ENCODE results near the gene ALAS1. TPM values are rescaled to one million over a fixed set of nuclear protein-coding genes. Genes with fewer than 3 reads are reported as not detected.

ALAS1 gene
- total and polyA plus RNA-seq, 9 of the 15 experiments (the other 6 are each of a cell fraction or from before 2014, with no cell fraction given), result 21.4 to 49.5 (median 34.4) TPM

DNA sequence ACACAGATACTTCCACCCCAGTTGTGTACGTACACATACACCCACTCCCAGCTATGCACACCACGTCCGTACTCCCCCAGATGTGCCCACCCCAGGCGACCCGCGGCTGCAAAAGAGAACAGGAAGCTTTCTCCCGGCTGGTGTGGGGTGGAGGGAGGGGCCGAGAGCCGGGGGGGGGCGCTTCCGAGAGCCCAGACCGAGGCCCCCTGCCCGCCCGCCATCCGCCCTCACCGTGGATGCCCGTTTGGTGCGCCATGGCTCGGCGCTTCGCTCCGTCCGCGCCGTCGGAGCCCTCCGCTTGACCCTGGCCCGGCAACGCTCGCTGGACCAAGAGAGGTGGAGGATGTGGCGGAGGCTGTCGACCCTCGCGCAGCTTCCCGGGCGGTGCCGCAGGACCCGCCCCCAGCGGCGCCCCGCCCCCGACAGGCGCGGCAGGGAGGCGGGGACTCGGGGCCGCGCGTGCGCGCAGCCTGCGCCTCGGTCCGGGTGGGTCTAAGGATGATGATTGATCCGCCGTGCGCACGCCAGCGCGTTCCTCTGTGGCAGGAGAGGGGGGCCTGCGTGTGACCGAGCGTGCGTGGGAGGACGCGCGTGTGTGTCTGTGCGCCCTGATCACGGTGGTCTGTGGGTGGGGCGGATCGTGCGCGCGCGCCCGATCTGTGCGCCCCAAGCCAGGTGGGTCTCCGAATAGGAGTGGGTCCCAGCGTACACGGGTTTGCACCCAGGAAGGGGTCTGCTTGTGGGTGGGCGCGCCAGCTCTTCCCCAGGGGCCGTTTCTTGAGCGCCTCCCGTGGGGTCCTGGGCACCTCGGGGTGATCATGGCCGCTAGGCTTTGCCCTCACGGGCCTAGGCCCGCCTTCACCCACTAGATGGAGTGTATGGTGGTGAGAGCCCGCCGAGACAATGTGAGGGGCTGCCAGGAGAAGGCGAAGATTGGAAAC is 41.1 kb downstream of the ALAS1 start, which contains the start of gene TWF2 (continued):
- TF ChIP-seq, protein P1, sequence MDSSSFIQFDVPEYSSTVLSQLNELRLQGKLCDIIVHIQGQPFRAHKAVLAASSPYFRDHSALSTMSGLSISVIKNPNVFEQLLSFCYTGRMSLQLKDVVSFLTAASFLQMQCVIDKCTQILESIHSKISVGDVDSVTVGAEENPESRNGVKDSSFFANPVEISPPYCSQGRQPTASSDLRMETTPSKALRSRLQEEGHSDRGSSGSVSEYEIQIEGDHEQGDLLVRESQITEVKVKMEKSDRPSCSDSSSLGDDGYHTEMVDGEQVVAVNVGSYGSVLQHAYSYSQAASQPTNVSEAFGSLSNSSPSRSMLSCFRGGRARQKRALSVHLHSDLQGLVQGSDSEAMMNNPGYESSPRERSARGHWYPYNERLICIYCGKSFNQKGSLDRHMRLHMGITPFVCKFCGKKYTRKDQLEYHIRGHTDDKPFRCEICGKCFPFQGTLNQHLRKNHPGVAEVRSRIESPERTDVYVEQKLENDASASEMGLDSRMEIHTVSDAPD (CRISPR knock-in tag; IDR thresholded peaks at IDR 0.05), result no peak
- TF ChIP-seq, protein P2, sequence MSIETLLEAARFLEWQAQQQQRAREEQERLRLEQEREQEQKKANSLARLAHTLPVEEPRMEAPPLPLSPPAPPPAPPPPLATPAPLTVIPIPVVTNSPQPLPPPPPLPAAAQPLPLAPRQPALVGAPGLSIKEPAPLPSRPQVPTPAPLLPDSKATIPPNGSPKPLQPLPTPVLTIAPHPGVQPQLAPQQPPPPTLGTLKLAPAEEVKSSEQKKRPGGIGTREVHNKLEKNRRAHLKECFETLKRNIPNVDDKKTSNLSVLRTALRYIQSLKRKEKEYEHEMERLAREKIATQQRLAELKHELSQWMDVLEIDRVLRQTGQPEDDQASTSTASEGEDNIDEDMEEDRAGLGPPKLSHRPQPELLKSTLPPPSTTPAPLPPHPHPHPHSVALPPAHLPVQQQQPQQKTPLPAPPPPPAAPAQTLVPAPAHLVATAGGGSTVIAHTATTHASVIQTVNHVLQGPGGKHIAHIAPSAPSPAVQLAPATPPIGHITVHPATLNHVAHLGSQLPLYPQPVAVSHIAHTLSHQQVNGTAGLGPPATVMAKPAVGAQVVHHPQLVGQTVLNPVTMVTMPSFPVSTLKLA (conservative IDR thresholded peaks at IDR 0.05), result peak; percentile 11 to 53; a peak in 2 of 4 replicates
- no peak for TF ChIP-seq CBX3 (IDR thresholded peaks at IDR 0.05; ENCODE audit: borderline replicate concordance in 1 of 2, low read length in 2 of 2)
- TF ChIP-seq DNMT1 (IDR thresholded peaks at IDR 0.05), result no peak
- no peak for TF ChIP-seq CEBPG (CRISPR knock-in tag; IDR thresholded peaks at IDR 0.05)
- no peak for TF ChIP-seq CEBPG (tag; conservative IDR thresholded peaks at IDR 0.05 in 1 of 2, IDR thresholded peaks at IDR 0.05 in 1 of 2)
- TF ChIP-seq EWSR1 (IDR thresholded peaks at IDR 0.05; ENCODE audit: borderline replicate concordance, low read depth, partially characterized antibody), result no peak
- TF ChIP-seq POLR2B (IDR thresholded peaks at IDR 0.05; ENCODE audit: low read depth, partially characterized antibody), result peak; percentile 49
- TF ChIP-seq, protein P3, sequence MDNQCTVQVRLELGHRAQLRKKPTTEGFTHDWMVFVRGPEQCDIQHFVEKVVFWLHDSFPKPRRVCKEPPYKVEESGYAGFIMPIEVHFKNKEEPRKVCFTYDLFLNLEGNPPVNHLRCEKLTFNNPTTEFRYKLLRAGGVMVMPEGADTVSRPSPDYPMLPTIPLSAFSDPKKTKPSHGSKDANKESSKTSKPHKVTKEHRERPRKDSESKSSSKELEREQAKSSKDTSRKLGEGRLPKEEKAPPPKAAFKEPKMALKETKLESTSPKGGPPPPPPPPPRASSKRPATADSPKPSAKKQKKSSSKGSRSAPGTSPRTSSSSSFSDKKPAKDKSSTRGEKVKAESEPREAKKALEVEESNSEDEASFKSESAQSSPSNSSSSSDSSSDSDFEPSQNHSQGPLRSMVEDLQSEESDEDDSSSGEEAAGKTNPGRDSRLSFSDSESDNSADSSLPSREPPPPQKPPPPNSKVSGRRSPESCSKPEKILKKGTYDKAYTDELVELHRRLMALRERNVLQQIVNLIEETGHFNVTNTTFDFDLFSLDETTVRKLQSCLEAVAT (IDR thresholded peaks at IDR 0.05), result no peak
- 0 out of 2 replicates have a peak, but pooled peaks have one; percentile 24 for TF ChIP-seq GABPB1 (CRISPR knock-in tag; IDR thresholded peaks at IDR 0.05)
- TF ChIP-seq, protein P4, sequence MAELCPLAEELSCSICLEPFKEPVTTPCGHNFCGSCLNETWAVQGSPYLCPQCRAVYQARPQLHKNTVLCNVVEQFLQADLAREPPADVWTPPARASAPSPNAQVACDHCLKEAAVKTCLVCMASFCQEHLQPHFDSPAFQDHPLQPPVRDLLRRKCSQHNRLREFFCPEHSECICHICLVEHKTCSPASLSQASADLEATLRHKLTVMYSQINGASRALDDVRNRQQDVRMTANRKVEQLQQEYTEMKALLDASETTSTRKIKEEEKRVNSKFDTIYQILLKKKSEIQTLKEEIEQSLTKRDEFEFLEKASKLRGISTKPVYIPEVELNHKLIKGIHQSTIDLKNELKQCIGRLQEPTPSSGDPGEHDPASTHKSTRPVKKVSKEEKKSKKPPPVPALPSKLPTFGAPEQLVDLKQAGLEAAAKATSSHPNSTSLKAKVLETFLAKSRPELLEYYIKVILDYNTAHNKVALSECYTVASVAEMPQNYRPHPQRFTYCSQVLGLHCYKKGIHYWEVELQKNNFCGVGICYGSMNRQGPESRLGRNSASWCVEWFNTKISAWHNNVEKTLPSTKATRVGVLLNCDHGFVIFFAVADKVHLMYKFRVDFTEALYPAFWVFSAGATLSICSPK (IDR thresholded peaks at IDR 0.05; ENCODE audit: borderline replicate concordance), result no peak
- no peak for TF ChIP-seq PURB (CRISPR knock-in tag; IDR thresholded peaks at IDR 0.05; ENCODE audit: low read depth)
- no peak for TF ChIP-seq TAF9B (IDR thresholded peaks at IDR 0.05; ENCODE audit: partially characterized antibody)
- no peak for TF ChIP-seq SMAD3 (CRISPR knock-in tag; conservative IDR thresholded peaks at IDR 0.05)
- TF ChIP-seq, protein P5, sequence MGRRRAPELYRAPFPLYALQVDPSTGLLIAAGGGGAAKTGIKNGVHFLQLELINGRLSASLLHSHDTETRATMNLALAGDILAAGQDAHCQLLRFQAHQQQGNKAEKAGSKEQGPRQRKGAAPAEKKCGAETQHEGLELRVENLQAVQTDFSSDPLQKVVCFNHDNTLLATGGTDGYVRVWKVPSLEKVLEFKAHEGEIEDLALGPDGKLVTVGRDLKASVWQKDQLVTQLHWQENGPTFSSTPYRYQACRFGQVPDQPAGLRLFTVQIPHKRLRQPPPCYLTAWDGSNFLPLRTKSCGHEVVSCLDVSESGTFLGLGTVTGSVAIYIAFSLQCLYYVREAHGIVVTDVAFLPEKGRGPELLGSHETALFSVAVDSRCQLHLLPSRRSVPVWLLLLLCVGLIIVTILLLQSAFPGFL (CRISPR knock-in tag; IDR thresholded peaks at IDR 0.05), result no peak
- TF ChIP-seq SRSF9 (IDR thresholded peaks at IDR 0.05; ENCODE audit: borderline replicate concordance, low read depth, low read length), result no peak

All from K562 (cell line).